HEK293T (cell line): ENCODE data around the gene AGBL4.

ENCODE experiments used
- CTCF ChIA-PET: fragments of 350-600 bp; formaldehyde crosslinking; extraction: SDS; loops from one replicate; lab custom pipeline; 2021; ENCODE audit warnings: antibody characterized with exemption, inconsistent platforms; lab: Yijun Ruan, JAX
- POLR2A ChIA-PET: fragments of 350-600 bp; formaldehyde crosslinking; extraction: SDS; loops from one replicate; lab custom pipeline; 2020; ENCODE audit warnings: antibody characterized with exemption, inconsistent platforms; lab: Yijun Ruan, JAX
- DNase-seq: peaks from one replicate; pipeline ENCODE4 v3.0.0; 2012; ENCODE audit warnings: mixed read lengths; ENCODE audit errors: extremely low spot score
- ARNT ChIP-seq: fragments of 450-650 bp; IDR thresholded peaks from 2 replicates; pipeline ENCODE4 v1.6.1; 2017; ENCODE audit warnings: mild to moderate bottlenecking
- BHLHE40 ChIP-seq: fragments of 450-650 bp; IDR thresholded peaks from 2 replicates; pipeline ENCODE4 v1.6.1; 2016; ENCODE audit warnings: mild to moderate bottlenecking, moderate library complexity, borderline replicate concordance
- CTBP1 ChIP-seq: fragments of 450-650 bp; IDR thresholded peaks from 2 replicates; pipeline ENCODE4 v1.6.1; 2016; ENCODE audit warnings: borderline replicate concordance
- ELF4 ChIP-seq: fragments of 450-650 bp; IDR thresholded peaks from 2 replicates; pipeline ENCODE4 v1.6.1; 2017; ENCODE audit warnings: antibody characterized with exemption
- FOXA1 ChIP-seq: fragments of 450-650 bp; IDR thresholded peaks from 2 replicates; pipeline ENCODE4 v1.6.1; 2016; ENCODE audit warnings: mild to moderate bottlenecking
- FOXK2 ChIP-seq: fragments of 450-650 bp; IDR thresholded peaks from 2 replicates; pipeline ENCODE4 v1.6.1; 2016; ENCODE audit warnings: mild to moderate bottlenecking
- FOXM1 ChIP-seq: fragments of 450-650 bp; IDR thresholded peaks from 2 replicates; pipeline ENCODE4 v1.6.1; 2017; ENCODE audit warnings: mild to moderate bottlenecking, borderline replicate concordance
- HDGF ChIP-seq: fragments of 450-650 bp; IDR thresholded peaks from 2 replicates; pipeline ENCODE4 v1.6.1; 2017; ENCODE audit warnings: antibody characterized with exemption, borderline replicate concordance
- L3MBTL2 ChIP-seq: fragments of 450-650 bp; conservative IDR thresholded peaks from 2 replicates; pipeline ENCODE4 v1.6.1; 2016; ENCODE audit warnings: mild to moderate bottlenecking
- LEF1 ChIP-seq: fragments of 450-650 bp; IDR thresholded peaks from 2 replicates; pipeline ENCODE4 v1.6.1; 2017; ENCODE audit warnings: mild to moderate bottlenecking, borderline replicate concordance
- NFRKB ChIP-seq: fragments of 450-650 bp; IDR thresholded peaks from 2 replicates; pipeline ENCODE4 v1.6.1; 2016; ENCODE audit warnings: mild to moderate bottlenecking, moderate library complexity
- PKNOX1 ChIP-seq: fragments of 450-650 bp; IDR thresholded peaks from 2 replicates; pipeline ENCODE4 v1.6.1; 2016
- SP1 ChIP-seq: fragments of 450-650 bp; IDR thresholded peaks from 2 replicates; pipeline ENCODE4 v1.6.1; 2017
- SUZ12 ChIP-seq: fragments of 450-650 bp; IDR thresholded peaks from 2 replicates; pipeline ENCODE4 v1.6.1; 2016; ENCODE audit warnings: mild to moderate bottlenecking
- TARDBP ChIP-seq: fragments of 450-650 bp; IDR thresholded peaks from 2 replicates; pipeline ENCODE4 v1.6.1; 2016
- ZNF384 ChIP-seq: fragments of 450-650 bp; IDR thresholded peaks from 2 replicates; pipeline ENCODE4 v1.6.1; 2016

Gene AGBL4

DNA sequence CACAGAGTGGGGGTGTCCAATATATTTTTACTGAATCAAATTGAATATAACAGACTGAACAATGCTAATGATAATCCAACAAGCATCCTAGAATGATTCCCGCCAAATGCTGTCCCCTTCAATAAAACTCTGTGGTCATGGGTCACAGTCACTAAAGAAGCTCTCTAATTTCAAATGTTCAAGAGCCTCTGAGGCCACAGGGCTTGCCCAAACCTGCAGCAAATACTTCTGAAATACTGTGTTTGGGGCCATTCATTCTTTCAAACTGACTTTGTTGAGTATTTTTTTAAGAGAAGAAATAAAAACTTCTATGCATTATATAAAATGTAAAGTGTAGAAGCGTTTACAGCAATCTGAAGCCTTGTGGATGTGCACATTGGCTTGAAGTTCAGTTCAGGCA, 1239.5 kb downstream of the AGBL4 start:
- no peak for TF ChIP-seq L3MBTL2
- TF ChIP-seq TARDBP, result no peak
- no peak for TF ChIP-seq SUZ12
- TF ChIP-seq SP1, result no peak
- no peak for TF ChIP-seq FOXK2
- TF ChIP-seq LEF1, result no peak
- no peak for TF ChIP-seq ELF4
- no peak for TF ChIP-seq BHLHE40
- TF ChIP-seq ZNF384, result no peak
- no peak for TF ChIP-seq NFRKB
- TF ChIP-seq PKNOX1, result no peak
- no peak for TF ChIP-seq FOXM1
- no peak for TF ChIP-seq HDGF
- TF ChIP-seq FOXA1, result no peak
- no peak for TF ChIP-seq ARNT

GRCh38 chr1:48777219-48777895, 1246.4 kb downstream of the AGBL4 start:
- no peak for DNase-seq
- CTCF ChIA-PET, result no interaction called here
- POLR2A ChIA-PET, result no interaction called here
- TF ChIP-seq SUZ12 (no peak), FOXK2 (no peak), TARDBP (no peak), FOXA1 (no peak), LEF1 (no peak), SP1 (no peak), CTBP1 (no peak), PKNOX1 (no peak)

More for the DNA sequence above, 1239.5 kb downstream of the AGBL4 start:
- POLR2A ChIA-PET, result no interaction called here
- CTCF ChIA-PET, result no interaction called here
- no peak for DNase-seq

DNA sequence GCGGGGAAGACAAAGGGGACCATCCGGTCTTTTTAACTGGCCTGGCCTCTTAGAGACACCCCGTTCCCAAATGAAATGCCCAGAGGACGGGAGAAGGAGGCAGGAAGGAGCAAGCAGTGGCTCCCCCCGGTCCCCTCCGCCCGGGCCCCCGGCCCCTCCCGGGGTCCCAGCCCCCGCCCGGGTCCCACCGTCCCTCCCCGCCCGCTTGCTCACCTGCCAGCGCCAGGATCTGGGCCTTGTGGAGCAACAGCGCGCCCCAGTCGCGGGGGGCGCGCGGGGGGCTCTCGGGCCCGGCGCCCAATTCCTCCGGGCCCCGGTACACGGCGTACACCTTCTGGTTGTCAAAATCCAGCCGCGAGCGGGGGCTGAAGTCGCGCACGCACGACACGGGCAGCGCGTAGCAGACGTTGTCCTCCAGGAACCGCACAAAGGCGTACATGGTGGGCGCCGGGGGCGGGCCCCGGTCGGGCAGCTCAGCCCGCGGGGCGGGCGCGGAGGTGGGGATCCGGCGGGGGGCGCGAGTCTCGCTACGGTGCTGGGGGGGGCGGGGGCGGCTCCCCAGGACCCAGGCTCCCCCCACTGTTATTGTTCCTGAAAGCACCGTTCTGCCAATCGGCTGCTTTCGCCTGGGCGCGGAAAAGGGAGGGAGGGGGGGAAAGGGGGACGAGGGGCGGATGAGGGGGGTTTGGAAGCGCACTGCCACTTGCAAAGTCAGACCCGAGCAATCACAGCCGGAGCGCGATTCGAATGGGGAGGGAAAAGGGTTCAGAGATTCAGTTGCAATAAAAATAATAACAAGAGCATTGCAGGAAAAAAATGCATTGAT, 1247.1 kb downstream of the AGBL4 start, which contains the start of gene BEND5:
Gene BEND5 (minus strand): TSS at position 499 of the 826 bp plus-strand sequence. CDS start 60 bp downstream, at position 439.
- TF ChIP-seq ZNF384 (no peak), FOXA1 (no peak), FOXK2 (no peak), ARNT (no peak), HDGF (no peak), PKNOX1 (no peak), ELF4 (no peak), LEF1 (no peak), TARDBP (no peak), NFRKB (no peak)
- DNase-seq, result peak; percentile 57
- POLR2A ChIA-PET, result interaction anchor here (0.8 kb wide), 1 partner anchor 12 kb away, joined by 4 read pairs; no protein-coding TSS in a partner anchor
- CTCF ChIA-PET, result no interaction called here

DNA sequence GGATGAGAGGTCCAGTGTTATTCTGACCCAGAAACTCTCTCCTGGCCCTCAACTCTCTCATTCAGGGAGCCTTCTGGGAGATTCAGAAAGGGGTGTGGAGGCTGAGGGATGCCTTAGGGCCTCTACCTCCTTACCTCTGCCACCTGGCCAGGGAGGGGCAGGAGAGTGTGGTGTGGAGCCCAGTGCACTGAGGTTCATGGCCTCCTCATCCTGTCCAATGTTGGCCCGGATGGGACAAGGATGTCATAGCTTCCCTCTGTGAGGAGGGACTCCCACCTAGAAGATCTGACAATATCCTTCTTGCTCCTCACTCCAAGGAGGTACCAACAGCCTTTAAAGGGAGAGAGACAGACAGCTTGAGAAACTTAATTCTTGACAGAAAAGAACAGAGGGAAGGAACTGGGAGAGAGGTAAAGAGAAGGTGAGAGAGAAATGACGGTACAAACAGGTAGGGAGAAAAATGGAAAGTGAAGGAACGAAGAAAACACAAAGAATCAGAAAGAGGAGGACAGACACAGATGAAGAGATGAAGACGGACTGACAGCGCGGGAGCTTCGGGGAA, 1247.8 kb downstream of the AGBL4 start:
- no peak for DNase-seq
- POLR2A ChIA-PET, result interaction anchor here (0.8 kb wide), 1 partner anchor 11 kb away, joined by 4 read pairs; no protein-coding TSS in a partner anchor
- no peak for TF ChIP-seq CTBP1
- no peak for TF ChIP-seq ELF4
- no peak for TF ChIP-seq FOXM1
- TF ChIP-seq FOXK2, result no peak
- no peak for TF ChIP-seq PKNOX1
- no peak for TF ChIP-seq ZNF384
- no peak for TF ChIP-seq SUZ12
- no peak for TF ChIP-seq FOXA1
- no peak for TF ChIP-seq NFRKB
- no peak for TF ChIP-seq L3MBTL2
- TF ChIP-seq SP1, result no peak
- TF ChIP-seq LEF1, result no peak
- no peak for TF ChIP-seq HDGF
- no peak for TF ChIP-seq BHLHE40
- TF ChIP-seq ARNT, result no peak
- CTCF ChIA-PET, result no interaction called here

- POLR2A ChIA-PET, result no interaction called here
- TF ChIP-seq ARNT (no peak), ELF4 (no peak), TARDBP (no peak), LEF1 (no peak), L3MBTL2 (no peak), FOXM1 (no peak), HDGF (no peak), FOXA1 (no peak), SP1 (no peak), SUZ12 (no peak), NFRKB (no peak), ZNF384 (no peak), BHLHE40 (no peak)
- CTCF ChIA-PET, result interaction anchor here (1.0 kb wide), 1 partner anchor 98 kb away, joined by 5 read pairs; no protein-coding TSS in a partner anchor
- no peak for DNase-seq
Observed at GRCh38 chr1:48773133-48773532, 1250.6 kb downstream of the AGBL4 start.
